CD4-positive, alpha-beta T cell treated with Interferon alpha-2 for 1 hour (primary cell): Measurements from ENCODE around the gene PCNX3.

ENCODE experiments used
- DNase-seq, 2 donors: peaks; one replicate each; pipeline ENCODE4 v3.0.0-alpha.2; 2020 to 2022

Gene PCNX3

DNA sequence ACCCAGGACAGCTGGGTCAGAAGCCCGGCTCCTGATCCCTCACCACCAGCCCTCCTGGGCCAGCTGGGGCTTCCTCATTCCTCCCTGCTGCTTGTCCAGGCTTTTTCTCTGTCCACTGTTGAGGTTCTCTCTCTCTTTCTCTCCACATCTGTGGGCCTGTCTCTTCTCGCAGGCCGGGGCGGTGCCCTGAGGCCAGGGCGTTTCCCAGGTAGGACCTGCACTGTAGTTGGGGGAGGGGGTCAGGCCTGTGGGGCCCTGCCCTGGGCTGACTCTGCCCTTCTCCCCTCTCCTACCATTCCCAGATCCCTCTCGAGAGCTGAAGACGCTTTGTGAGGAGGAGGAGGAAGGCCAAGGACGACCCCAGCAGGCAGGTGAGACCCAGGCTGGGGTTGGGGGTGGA, 34.8 kb upstream of the PCNX3 start:
- DNase-seq, result no peak

GRCh38 chr11:65581928-65582327, 33.6 kb upstream of the PCNX3 start:
- DNase-seq, result no peak

GRCh38 chr11:65583589-65583988, 32.0 kb upstream of the PCNX3 start:
- DNase-seq, result no peak

GRCh38 chr11:65584106-65584505, 31.5 kb upstream of the PCNX3 start:
- no peak for DNase-seq

DNA sequence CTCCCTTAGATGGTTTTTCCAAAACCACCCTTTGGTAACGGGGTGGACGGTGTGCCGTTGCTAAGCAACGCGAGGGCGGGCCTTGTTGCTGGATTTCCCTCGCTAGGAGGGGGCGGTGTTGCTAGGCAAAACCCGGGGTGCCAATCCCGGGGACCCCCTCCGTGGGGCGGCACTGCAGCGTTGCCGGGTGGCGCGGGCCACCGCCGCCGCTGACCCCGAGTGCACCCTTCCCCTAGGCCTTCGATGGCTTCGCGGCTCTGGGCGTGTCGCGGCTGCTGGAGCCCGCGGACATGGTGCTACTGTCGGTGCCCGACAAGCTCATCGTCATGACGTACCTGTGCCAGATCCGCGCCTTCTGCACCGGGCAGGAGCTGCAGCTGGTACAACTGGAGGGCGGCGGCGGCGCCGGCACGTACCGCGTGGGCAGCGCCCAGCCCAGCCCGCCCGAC, 30.8 kb upstream of the PCNX3 start:
- DNase-seq, result no peak

DNA sequence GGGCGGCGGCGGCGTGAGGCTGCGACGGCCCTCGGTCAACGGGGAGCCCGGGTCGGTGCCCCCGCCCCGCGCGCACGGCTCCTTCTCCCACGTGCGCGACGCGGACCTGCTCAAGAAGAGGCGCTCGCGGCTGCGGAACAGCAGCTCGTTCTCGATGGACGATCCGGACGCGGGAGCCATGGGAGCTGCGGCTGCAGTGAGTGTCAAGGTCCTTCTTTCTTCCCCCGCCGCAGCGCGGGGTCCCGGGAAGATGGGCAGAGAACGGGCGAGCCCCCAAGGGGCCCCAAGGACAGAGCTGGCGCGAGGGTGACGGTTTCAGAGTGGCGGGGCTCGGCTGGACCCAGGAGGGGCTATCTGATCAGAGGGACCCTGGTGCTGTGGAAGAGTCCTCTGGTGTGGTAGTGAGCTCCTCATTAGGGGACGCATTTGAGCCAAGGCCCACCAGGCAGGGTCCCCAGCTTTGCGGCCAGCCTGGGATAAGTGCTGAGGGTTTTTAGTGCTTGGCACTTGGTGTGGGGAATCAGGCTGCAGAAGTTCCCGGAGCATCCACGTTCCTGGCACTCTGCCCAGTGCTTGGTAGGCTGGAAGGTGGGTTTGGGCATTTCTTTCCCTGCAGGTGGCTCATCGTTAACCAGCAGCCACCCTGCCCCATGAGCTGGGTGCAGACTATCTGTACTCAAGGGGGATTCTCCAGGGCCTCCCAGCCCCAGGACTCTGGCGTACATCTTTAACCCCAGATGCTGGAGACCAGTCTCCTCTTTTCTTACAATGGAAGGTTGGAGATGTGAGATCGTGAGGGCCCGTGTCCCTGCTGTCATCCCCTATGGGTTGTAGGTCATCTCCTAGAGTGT, 30.0 kb upstream of the PCNX3 start:
- DNase-seq, result no peak

GRCh38 chr11:65586247-65586630, 29.3 kb upstream of the PCNX3 start:
- no peak for DNase-seq

DNA sequence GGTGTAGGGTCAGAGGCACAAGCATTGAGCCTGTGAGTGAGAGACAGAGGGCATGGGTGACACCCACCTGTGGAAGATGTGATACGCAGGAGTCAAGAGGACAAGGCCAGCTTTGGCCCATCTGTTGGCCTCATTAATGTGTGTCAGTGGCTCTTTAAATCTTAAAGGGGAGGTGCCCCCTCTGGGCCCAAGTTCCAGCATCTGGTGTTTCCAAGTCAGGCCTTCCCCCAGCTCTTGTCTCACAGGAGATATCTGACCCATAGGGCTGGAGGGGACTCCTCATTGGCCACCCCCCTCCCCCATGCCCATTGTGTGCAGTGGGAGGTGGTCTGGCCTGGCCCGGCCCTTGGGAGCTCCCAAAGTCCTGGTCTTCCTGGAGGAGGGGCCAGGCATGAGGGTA, 28.9 kb upstream of the PCNX3 start:
- DNase-seq, result no peak

GRCh38 chr11:65588199-65589054, 27.1 kb upstream of the PCNX3 start:
- peak; percentile 83 to 85 for DNase-seq

GRCh38 chr11:65589444-65590239, 25.9 kb upstream of the PCNX3 start:
- peak; percentile 39 to 48 for DNase-seq

- no peak for DNase-seq
Observed at GRCh38 chr11:65590240-65590738, 25.3 kb upstream of the PCNX3 start.

- no peak for DNase-seq
Observed at GRCh38 chr11:65591939-65592857, 23.4 kb upstream of the PCNX3 start.

DNA sequence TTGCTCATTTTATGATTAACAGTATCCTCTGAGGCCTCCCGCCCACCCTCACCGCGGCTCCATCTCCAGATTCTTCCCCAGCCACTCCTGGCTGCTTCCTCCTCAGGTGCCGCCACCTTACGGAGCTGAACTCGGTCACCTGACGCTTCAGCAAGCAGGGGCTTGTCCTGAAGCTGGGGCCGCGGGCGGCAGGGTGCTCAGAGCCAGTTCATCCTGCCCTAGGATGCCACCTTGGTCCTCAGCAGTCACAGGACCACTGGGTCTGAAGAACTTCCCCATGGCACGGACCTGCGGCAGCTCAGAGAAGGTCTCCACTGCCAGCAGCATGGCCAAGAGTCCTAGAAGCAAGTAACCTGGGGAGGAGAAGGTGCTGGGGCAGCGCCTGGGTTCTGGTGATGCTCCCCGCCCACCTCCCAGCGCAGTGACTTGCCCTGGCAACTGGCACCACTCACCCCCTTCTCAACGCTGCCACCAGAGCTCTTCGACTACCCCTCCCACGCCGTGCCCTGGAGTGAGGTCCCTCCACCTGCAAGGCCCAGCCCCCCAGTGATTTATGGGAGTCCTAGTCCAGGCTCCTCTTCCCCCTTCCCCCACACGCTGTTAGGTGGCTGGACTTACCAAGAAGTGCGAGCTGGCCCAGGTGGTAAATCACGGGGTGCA, 22.6 kb upstream of the PCNX3 start:
- DNase-seq, result no peak

DNA sequence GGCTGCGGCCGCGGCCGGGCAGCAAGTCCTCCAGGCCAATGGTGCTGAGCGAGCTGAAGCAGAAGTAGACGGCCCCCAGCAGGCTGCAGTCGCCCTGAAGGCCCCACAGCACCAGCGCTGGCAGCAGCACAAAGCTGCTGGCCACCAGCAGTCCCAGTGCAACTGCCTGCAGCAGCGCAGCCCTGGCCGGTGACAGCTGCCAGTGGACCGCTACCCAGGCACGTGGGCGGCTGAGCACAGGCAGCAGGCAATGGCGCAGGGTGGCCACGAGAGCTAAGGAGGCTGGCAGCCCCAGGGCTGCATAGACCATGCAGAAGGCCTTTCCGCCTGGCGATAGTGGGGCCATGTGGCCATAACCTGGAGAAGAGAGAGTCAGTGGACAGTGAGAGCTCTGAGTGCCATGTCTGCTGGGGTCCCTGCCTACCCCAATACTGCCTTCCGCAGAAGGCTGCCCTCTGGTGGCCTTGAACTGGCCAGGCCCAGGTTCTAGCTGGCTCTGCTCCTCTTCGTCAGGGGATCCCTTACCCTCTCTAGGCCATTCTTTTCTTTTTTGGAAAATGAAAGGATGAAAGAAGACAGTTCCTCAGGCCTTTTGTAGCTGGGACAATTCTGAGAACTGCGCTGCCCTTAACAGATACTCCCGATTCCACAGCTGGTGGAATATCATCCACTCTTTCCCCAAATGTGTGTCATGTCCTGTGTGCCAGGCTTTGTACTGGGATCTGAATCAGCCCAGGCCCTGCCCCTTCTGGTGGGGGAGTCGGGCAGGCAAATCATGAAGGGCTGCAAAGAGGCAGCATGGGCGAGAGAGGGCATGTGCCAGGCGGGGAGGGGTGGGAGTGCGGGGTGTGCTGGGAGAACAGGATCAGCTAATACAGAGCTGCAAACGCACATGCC, 21.8 kb upstream of the PCNX3 start:
- DNase-seq, result peak; percentile 45 to 60

GRCh38 chr11:65595131-65595530, 20.4 kb upstream of the PCNX3 start:
- DNase-seq, result no peak

GRCh38 chr11:65595543-65596281, 19.9 kb upstream of the PCNX3 start, which contains the start of gene KCNK7:
Gene KCNK7 (minus strand): TSS chr11:65595800. CDS start chr11:65595772, 28 bp downstream.
- DNase-seq, result no peak

- no peak for DNase-seq
Observed at GRCh38 chr11:65596520-65596919, 19.1 kb upstream of the PCNX3 start.

GRCh38 chr11:65598258-65598699, 17.3 kb upstream of the PCNX3 start:
- DNase-seq, result no peak
